Natural killer cell (primary cell): ENCODE measurements around the gene ZBTB7B. TPM values are rescaled to one million over a fixed set of nuclear protein-coding genes. Genes with fewer than 3 reads are reported as not detected.

Experiments
- ATAC-seq, 3 donors: fragments of 150-1000 bp in 2 of 3; fragments of 200-7000 bp in 1 of 3; cut with Tn5 transposase; 1 replicate in 1 of 3; 2 replicates in 2 of 3; pipeline ENCODE4 v1.10.0; 2021; ENCODE audit warnings: mild to moderate bottlenecking in 2 of 3, moderate library complexity in 2 of 3
- DNase-seq, 2 donors: peaks; one replicate each; pipeline versions ENCODE4 v3.0.0 to v3.0.0-alpha.2; 2013 to 2021; ENCODE audit warnings: mixed read lengths in 1 of 2
- H3K27ac ChIP-seq: one replicate; pipeline ENCODE4 v1.5.1; 2013; ENCODE audit warnings: mild to moderate bottlenecking, low read length
- H3K27me3 ChIP-seq: one replicate; pipeline ENCODE4 v1.6.1; 2013; ENCODE audit warnings: low read length; ENCODE audit not compliant: control insufficient read depth, insufficient read depth
- H3K36me3 ChIP-seq: one replicate; pipeline ENCODE4 v1.6.1; 2013; ENCODE audit warnings: low read length; ENCODE audit not compliant: control insufficient read depth, insufficient read depth
- H3K4me1 ChIP-seq: one replicate; pipeline ENCODE4 v1.6.1; 2013; ENCODE audit warnings: low read length; ENCODE audit not compliant: control insufficient read depth, insufficient read depth
- H3K4me3 ChIP-seq: one replicate; pipeline ENCODE4 v1.5.1; 2013; ENCODE audit warnings: low read length
- H3K9me3 ChIP-seq: one replicate; pipeline ENCODE4 v1.6.1; 2013; ENCODE audit warnings: low read length; ENCODE audit not compliant: control insufficient read depth, insufficient read depth
- H3K27ac Mint-ChIP-seq, 2 donors: one replicate each; pipeline ENCODE4 v1.8.0; 2022; ENCODE audit warnings: mild to moderate bottlenecking in 2 of 2, mixed read lengths in 2 of 2, moderate library complexity in 1 of 2
- H3K27me3 Mint-ChIP-seq, 2 donors: one replicate each; pipeline ENCODE4 v1.8.0; 2022; ENCODE audit warnings: low read depth in 2 of 2, mixed read lengths in 2 of 2
- H3K36me3 Mint-ChIP-seq: one replicate; pipeline ENCODE4 v1.8.0; 2022; ENCODE audit warnings: mixed read lengths
- H3K4me1 Mint-ChIP-seq, 2 donors: one replicate each; pipeline ENCODE4 v1.8.0; 2022; ENCODE audit warnings: mixed read lengths in 2 of 2
- H3K4me3 Mint-ChIP-seq: one replicate; pipeline ENCODE4 v1.8.0; 2022; ENCODE audit warnings: mild to moderate bottlenecking, moderate library complexity, mixed read lengths
- H3K9me3 Mint-ChIP-seq, 2 donors: one replicate each; pipeline ENCODE4 v1.8.0; 2022; ENCODE audit warnings: mixed read lengths in 2 of 2
- CTCF ChIP-seq: fragments of 200-600 bp; IDR thresholded peaks from one replicate; pipeline ENCODE4 v1.8.0; 2022; ENCODE audit warnings: antibody characterized with exemption
- WGBS: methylation state at CpG from one replicate; pipeline ENCODE4 v1.1.7; 2013; ENCODE audit warnings: missing lambda C conversion rate; ENCODE audit not compliant: insufficient coverage; 5-methylcytosine and 5-hydroxymethylcytosine counted together
- intact Hi-C: fragments of 100-400 bp; cut with micrococcal nuclease; formaldehyde crosslinking; loops from one replicate; pipeline ENCODE4 v1.14.2; 2022
- total RNA-seq, 4 donors: library from RNA; stranded (reverse); fragments of 120-200 nt in 1 of 4; gene quantifications; one replicate each; pipeline versions ENCODE4 v1.2.3 to v1.2.4, GENCODE V29; 2013 to 2022

Gene ZBTB7B
- total RNA-seq, 3 donors from 2014 or later (not counting 1 experiment from before 2014, with no cell fraction given), result 61.2 to 75.4 (median 63.3) TPM

GRCh38 chr1:155003227-155003765, 694 bp downstream of the ZBTB7B start:
- peak in 1 of 2 donors; percentile 46 for DNase-seq
- no peak for ATAC-seq

GRCh38 chr1:155003766-155004351, 1.3 kb downstream of the ZBTB7B start:
- peak in 1 of 2 donors; percentile 30 for DNase-seq
- Mint-ChIP-seq H3K36me3 (no peaks in the 10 kb centered on the region), H3K27ac (peak overlapping the region; percentile 89 to 92), H3K9me3 (no peaks in the 10 kb centered on the region), H3K27me3 (no peaks in the 10 kb centered on the region), H3K4me1 (peaks cover 29 to 78% of the 10 kb centered on the region in 2 donors), H3K4me3 (peak overlapping the region; percentile 95)
- Histone ChIP-seq H3K27me3 (no peaks in the 10 kb centered on the region), H3K27ac (peak overlapping the region; percentile 76), H3K4me1 (peaks cover 86% of the 10 kb centered on the region), H3K36me3 (no peaks in the 10 kb centered on the region), H3K4me3 (peak overlapping the region; percentile 95), H3K9me3 (no peaks in the 10 kb centered on the region)
- no peak for TF ChIP-seq CTCF
- 5% methylated on average over 27 of the region's 34 CpGs for WGBS
- no peak for ATAC-seq
- intact Hi-C loops, result loop anchor here (5.0 kb wide), 2 partner anchors 58 to 447 kb away; partner anchors contain the start of genes EFNA4 and UBE2Q1

More at GRCh38 chr1:155003227-155003765, 694 bp downstream of the ZBTB7B start:
- Mint-ChIP-seq H3K9me3 (no peaks in the 10 kb centered on the region), H3K4me3 (peak overlapping the region; percentile 95), H3K4me1 (peaks cover 31 to 75% of the 10 kb centered on the region in 2 donors), H3K27ac (peak overlapping the region; percentile 89 to 92), H3K27me3 (no peaks in the 10 kb centered on the region), H3K36me3 (no peaks in the 10 kb centered on the region)
- intact Hi-C loops, result loop anchor here (5.0 kb wide), 2 partner anchors 59 to 446 kb away; partner anchors contain the start of genes EFNA4 and UBE2Q1
- Histone ChIP-seq H3K9me3 (no peaks in the 10 kb centered on the region), H3K36me3 (no peaks in the 10 kb centered on the region), H3K27ac (peak overlapping the region; percentile 76), H3K4me3 (peak overlapping the region; percentile 95), H3K27me3 (no peaks in the 10 kb centered on the region), H3K4me1 (peaks cover 87% of the 10 kb centered on the region)
- no peak for TF ChIP-seq CTCF
- WGBS, result 0% methylated on average over 29 of the region's 37 CpGs

GRCh38 chr1:155004352-155005075, 1.9 kb downstream of the ZBTB7B start:
- intact Hi-C loops, result loop anchor here (5.0 kb wide), 2 partner anchors 58 to 447 kb away; partner anchors contain the start of genes EFNA4 and UBE2Q1
- Histone ChIP-seq H3K4me1 (peaks cover 84% of the 10 kb centered on the region), H3K27ac (peak overlapping the region; percentile 76), H3K27me3 (no peaks in the 10 kb centered on the region), H3K36me3 (no peaks in the 10 kb centered on the region), H3K4me3 (peak overlapping the region; percentile 95), H3K9me3 (no peaks in the 10 kb centered on the region)
- TF ChIP-seq CTCF, result no peak
- ATAC-seq, result no peak
- peak in 1 of 2 donors; percentile 26 for DNase-seq
- no peaks in the 10 kb centered on the region for H3K9me3 Mint-ChIP-seq
- no peaks in the 10 kb centered on the region for H3K27me3 Mint-ChIP-seq
- peak overlapping the region; percentile 89 to 92 for H3K27ac Mint-ChIP-seq
- no peaks in the 10 kb centered on the region for H3K36me3 Mint-ChIP-seq
- H3K4me1 Mint-ChIP-seq, result peaks cover 26 to 78% of the 10 kb centered on the region in 2 donors
- 65% methylated on average over 4 of the region's 5 CpGs for WGBS
- peak overlapping the region; percentile 95 for H3K4me3 Mint-ChIP-seq
